PFSK-1 (cell line): ENCODE measurements around the gene TIGAR.

Experiments
- FOXP2 ChIP-seq: optimal IDR thresholded peaks from 2 replicates; pipeline ENCODE3; 2011; ENCODE audit warnings: borderline replicate concordance, control low read depth, inconsistent platforms; ENCODE audit not compliant: insufficient read depth; ENCODE audit errors: extremely low read length, extremely low read depth
- POLR2AphosphoS5 ChIP-seq: IDR thresholded peaks from 2 replicates; pipeline ENCODE4 v1.6.1; 2012; ENCODE audit warnings: low read depth, mild to moderate bottlenecking, control low read depth, low read length, moderate library complexity
- REST ChIP-seq, 2 experiments: IDR thresholded peaks; 2 replicates each; pipeline versions ENCODE4 v1.6.1 to v1.8.0; 2011 to 2012; ENCODE audit warnings: low read depth in 2 of 2, low read length in 2 of 2, control low read depth in 1 of 2, inconsistent platforms in 1 of 2, mild to moderate bottlenecking in 1 of 2, moderate library complexity in 1 of 2; ENCODE audit not compliant: insufficient read depth in 1 of 2
- SIN3A ChIP-seq: IDR thresholded peaks from 2 replicates; pipeline ENCODE4 v1.6.1; 2012; ENCODE audit warnings: mild to moderate bottlenecking, low read length, moderate library complexity, borderline replicate concordance; ENCODE audit not compliant: insufficient read depth
- TAF1 ChIP-seq: IDR thresholded peaks from 2 replicates; pipeline ENCODE4 v1.6.1; 2012; ENCODE audit warnings: low read length, control low read depth, borderline replicate concordance; ENCODE audit not compliant: insufficient read depth

The TIGAR gene

GRCh38 chr12:4324366-4324765, 3.4 kb downstream of the TIGAR start:
- TF ChIP-seq SIN3A (no peak), REST (IDR thresholded peaks at IDR 0.05; ENCODE audit: insufficient read depth in 1 of 2, low read depth in 2 of 2, low read length in 2 of 2) (no peak), POLR2AphosphoS5 (no peak), FOXP2 (no peak)

- TF ChIP-seq FOXP2, result no peak
These were observed 5.0 kb downstream of the TIGAR start for GRCh38 chr12:4325966-4326365.

GRCh38 chr12:4327293-4327692, 6.3 kb downstream of the TIGAR start:
- TF ChIP-seq REST (IDR thresholded peaks at IDR 0.05; ENCODE audit: insufficient read depth in 1 of 2, low read depth in 2 of 2, low read length in 2 of 2), result no peak
- no peak for TF ChIP-seq SIN3A
- no peak for TF ChIP-seq FOXP2
- no peak for TF ChIP-seq TAF1
- no peak for TF ChIP-seq POLR2AphosphoS5

- TF ChIP-seq FOXP2, result no peak
- no peak for TF ChIP-seq SIN3A
- TF ChIP-seq TAF1, result no peak
- no peak for TF ChIP-seq REST (IDR thresholded peaks at IDR 0.05; ENCODE audit: insufficient read depth in 1 of 2, low read depth in 2 of 2, low read length in 2 of 2)
- TF ChIP-seq POLR2AphosphoS5, result no peak
These were observed 9.2 kb downstream of the TIGAR start for GRCh38 chr12:4330203-4330602.

- TF ChIP-seq FOXP2 (no peak), REST (IDR thresholded peaks at IDR 0.05; ENCODE audit: insufficient read depth in 1 of 2, low read depth in 2 of 2, low read length in 2 of 2) (no peak), TAF1 (no peak), SIN3A (no peak), POLR2AphosphoS5 (no peak)
These were observed 10.2 kb downstream of the TIGAR start for GRCh38 chr12:4331221-4331620.
